Nephron progenitor cell (in vitro differentiated cells): Measurements from ENCODE around the gene RPS15.

ENCODE experiments used
- DNase-seq: peaks from one replicate; pipeline ENCODE4 v3.0.0; 2021
- H3K27ac Mint-ChIP-seq: 2 replicates; pipeline ENCODE4 v1.8.0; 2021; ENCODE audit warnings: mild to moderate bottlenecking, moderate library complexity, mixed read lengths
- H3K27me3 Mint-ChIP-seq: 2 replicates; pipeline ENCODE4 v1.8.0; 2021; ENCODE audit warnings: mild to moderate bottlenecking, low read depth, mixed read lengths; ENCODE audit not compliant: poor library complexity
- H3K36me3 Mint-ChIP-seq: 2 replicates; pipeline ENCODE4 v1.8.0; 2021; ENCODE audit warnings: low read depth, mixed read lengths
- H3K4me1 Mint-ChIP-seq: 2 replicates; pipeline ENCODE4 v1.8.0; 2021; ENCODE audit warnings: mixed read lengths
- H3K4me3 Mint-ChIP-seq: 2 replicates; pipeline ENCODE4 v1.8.0; 2021; ENCODE audit warnings: mild to moderate bottlenecking, moderate library complexity, mixed read lengths
- H3K9me3 Mint-ChIP-seq: 2 replicates; pipeline ENCODE4 v1.8.0; 2021; ENCODE audit warnings: mild to moderate bottlenecking, moderate library complexity, mixed read lengths
- TF ChIP-seq, protein P1 (sequence below): fragments of 200-600 bp; sonication (generic); IDR thresholded peaks from 2 replicates; pipeline ENCODE4 v1.5.0; 2021; ENCODE audit warnings: antibody characterized with exemption

RPS15 gene

DNA sequence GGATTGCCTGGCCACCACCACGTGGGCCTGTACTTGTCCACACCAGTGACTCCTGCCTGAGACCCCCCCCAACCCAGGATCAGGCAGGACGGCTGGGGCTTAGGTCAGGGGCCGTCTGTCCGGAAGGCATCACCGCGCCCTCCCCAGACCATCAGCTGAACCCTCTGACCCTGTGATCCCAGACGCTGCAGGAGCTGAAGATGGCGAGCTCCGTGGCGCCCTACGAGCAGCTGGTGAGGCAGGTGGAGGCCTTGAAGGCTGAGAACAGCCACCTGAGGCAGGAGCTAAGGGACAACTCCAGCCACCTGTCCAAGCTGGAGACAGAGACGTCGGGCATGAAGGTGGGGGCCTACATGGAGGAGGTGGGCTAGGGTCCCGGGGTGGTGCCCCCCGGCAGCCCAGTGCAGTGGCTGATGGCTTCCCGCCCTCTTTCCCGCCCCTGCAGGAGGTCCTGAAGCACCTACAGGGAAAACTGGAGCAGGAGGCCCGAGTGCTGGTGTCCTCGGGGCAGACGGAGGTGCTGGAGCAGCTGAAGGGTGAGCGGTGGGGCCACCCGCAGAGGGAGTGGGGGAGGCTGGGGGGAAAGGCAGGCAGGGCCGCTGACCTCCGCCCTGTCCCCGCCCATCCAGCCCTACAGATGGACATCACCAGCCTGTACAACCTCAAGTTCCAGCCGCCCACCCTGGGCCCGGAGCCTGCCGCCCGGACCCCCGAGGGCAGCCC lies 14.8 kb downstream of the RPS15 start:
- H3K4me1 Mint-ChIP-seq, result peaks cover 10% of the 10 kb centered on the region
- H3K27me3 Mint-ChIP-seq, result peaks cover 93% of the 10 kb centered on the region
- H3K27ac Mint-ChIP-seq, result no peak overlapping the region
- TF ChIP-seq, protein P1, sequence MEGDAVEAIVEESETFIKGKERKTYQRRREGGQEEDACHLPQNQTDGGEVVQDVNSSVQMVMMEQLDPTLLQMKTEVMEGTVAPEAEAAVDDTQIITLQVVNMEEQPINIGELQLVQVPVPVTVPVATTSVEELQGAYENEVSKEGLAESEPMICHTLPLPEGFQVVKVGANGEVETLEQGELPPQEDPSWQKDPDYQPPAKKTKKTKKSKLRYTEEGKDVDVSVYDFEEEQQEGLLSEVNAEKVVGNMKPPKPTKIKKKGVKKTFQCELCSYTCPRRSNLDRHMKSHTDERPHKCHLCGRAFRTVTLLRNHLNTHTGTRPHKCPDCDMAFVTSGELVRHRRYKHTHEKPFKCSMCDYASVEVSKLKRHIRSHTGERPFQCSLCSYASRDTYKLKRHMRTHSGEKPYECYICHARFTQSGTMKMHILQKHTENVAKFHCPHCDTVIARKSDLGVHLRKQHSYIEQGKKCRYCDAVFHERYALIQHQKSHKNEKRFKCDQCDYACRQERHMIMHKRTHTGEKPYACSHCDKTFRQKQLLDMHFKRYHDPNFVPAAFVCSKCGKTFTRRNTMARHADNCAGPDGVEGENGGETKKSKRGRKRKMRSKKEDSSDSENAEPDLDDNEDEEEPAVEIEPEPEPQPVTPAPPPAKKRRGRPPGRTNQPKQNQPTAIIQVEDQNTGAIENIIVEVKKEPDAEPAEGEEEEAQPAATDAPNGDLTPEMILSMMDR, result no peak
- no peak for DNase-seq
- no peaks in the 10 kb centered on the region for H3K36me3 Mint-ChIP-seq
- H3K9me3 Mint-ChIP-seq, result peaks cover 4% of the 10 kb centered on the region
- no peak overlapping the region for H3K4me3 Mint-ChIP-seq

DNA sequence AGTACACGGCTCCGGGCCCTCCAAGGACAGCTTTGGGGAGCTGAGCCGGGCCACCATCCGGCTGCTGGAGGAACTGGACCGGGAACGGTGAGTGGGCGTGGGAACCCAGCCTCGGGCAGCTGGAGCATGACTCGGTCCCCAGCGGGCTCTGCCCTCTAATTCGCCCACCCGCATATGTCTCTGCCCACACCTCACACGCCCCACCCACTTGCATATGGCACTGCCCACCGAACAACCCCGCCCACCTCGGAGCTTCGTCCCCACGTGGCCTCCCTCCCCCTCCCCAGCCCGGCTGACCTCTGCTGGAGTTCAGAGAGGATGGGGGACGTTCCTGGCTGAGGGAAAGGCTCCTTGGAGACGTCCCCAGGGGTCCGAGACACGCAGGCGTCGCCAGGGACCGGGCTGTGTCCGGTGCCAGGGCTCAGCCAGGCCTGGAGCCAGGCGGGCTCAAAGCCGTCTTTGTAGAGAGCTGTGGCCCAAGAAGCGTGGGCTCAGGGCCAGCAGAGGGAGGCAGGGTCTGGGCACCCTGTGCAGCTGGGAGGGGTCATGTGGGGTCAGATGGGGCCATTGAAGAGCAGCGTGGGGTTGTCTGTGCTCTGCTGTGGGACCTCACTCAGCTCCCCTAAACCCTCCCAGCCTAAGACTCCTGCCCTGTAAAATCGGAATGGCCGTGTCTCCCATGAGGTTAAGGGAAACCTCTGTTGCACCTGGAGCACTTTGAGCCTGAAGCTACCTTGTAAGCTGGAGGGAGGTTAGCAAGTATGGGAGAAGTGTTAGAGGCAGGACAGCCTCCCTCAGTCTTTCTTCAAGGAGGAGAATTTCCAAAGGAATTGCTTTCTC lies 15.5 kb downstream of the RPS15 start:
- TF ChIP-seq, protein P1, result no peak
- peaks cover 92% of the 10 kb centered on the region for H3K27me3 Mint-ChIP-seq
- H3K4me3 Mint-ChIP-seq, result no peak overlapping the region
- peaks cover 10% of the 10 kb centered on the region for H3K4me1 Mint-ChIP-seq
- H3K27ac Mint-ChIP-seq, result no peak overlapping the region
- no peaks in the 10 kb centered on the region for H3K36me3 Mint-ChIP-seq
- peak; percentile 55 for DNase-seq
- H3K9me3 Mint-ChIP-seq, result peaks cover 4% of the 10 kb centered on the region

- Mint-ChIP-seq H3K27me3 (peaks cover 89% of the 10 kb centered on the region), H3K4me1 (peaks cover 10% of the 10 kb centered on the region), H3K4me3 (no peak overlapping the region), H3K27ac (no peak overlapping the region), H3K36me3 (peaks cover 4% of the 10 kb centered on the region), H3K9me3 (peaks cover 4% of the 10 kb centered on the region)
- no peak for DNase-seq
- TF ChIP-seq, protein P1, result no peak
Observed at GRCh38 chr19:1455002-1455335, 16.8 kb downstream of the RPS15 start.

GRCh38 chr19:1455336-1456120 lies 17.3 kb downstream of the RPS15 start:
- Mint-ChIP-seq H3K4me3 (no peak overlapping the region), H3K27me3 (peaks cover 83% of the 10 kb centered on the region), H3K36me3 (peaks cover 4% of the 10 kb centered on the region), H3K9me3 (peaks cover 4% of the 10 kb centered on the region), H3K4me1 (peaks cover 10% of the 10 kb centered on the region), H3K27ac (no peak overlapping the region)
- TF ChIP-seq, protein P1, result no peak
- peak; percentile 72 for DNase-seq

DNA sequence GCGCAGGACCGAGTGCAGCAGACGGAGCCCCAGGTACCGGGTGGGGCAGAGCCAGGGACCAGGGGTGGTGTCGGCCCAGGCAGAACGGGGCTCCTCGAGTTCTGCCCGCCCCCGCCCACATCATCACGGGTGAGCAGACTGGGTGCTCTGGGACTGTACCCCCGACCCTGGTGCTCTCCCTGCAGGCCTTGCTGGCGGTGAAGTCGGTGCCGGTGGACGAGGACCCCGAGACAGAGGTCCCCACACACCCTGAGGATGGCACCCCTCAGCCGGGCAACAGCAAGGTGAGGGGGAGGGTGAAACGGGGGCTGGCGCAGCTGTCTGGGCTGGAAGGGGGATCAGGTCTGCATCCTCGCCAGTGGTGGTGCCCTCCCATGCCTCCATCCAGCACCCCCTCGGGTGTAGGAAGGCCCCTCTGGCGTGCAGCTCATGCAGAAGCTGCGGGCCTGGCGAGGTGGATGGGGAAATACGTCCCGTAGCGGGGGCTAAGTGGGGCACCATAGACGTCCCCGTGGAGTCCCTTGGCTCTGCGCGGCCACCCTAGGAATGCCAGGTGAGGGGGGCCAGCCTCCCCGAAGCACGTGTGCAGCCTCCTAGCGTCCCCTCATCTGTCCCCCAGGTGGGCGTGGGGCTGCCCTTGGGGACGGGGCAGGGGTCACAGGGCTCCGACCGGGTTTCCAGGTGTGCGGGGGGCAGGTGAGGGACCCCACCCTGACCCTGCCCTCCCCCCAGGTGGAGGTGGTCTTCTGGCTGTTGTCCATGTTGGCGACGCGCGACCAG lies 18.1 kb downstream of the RPS15 start:
- peaks cover 5% of the 10 kb centered on the region for H3K4me1 Mint-ChIP-seq
- no peak overlapping the region for H3K27ac Mint-ChIP-seq
- H3K36me3 Mint-ChIP-seq, result peaks cover 4% of the 10 kb centered on the region
- TF ChIP-seq, protein P1, result no peak
- peaks cover 4% of the 10 kb centered on the region for H3K9me3 Mint-ChIP-seq
- no peak for DNase-seq
- no peak overlapping the region for H3K4me3 Mint-ChIP-seq
- H3K27me3 Mint-ChIP-seq, result peaks cover 75% of the 10 kb centered on the region
